ENCODE measurements around the gene ABCA3. TPM values are rescaled to one million over a fixed set of nuclear protein-coding genes. Genes with fewer than 3 reads are reported as not detected.
"Not testable (repeated sequence)": the region's sequence is repeated elsewhere in the genome, so short reads cannot be mapped to it uniquely, and the experiment has no call there.

ABCA3 gene
- polyA plus RNA-seq, 3 donors = 6.6 to 7.8 (median 7.5) TPM

DNA sequence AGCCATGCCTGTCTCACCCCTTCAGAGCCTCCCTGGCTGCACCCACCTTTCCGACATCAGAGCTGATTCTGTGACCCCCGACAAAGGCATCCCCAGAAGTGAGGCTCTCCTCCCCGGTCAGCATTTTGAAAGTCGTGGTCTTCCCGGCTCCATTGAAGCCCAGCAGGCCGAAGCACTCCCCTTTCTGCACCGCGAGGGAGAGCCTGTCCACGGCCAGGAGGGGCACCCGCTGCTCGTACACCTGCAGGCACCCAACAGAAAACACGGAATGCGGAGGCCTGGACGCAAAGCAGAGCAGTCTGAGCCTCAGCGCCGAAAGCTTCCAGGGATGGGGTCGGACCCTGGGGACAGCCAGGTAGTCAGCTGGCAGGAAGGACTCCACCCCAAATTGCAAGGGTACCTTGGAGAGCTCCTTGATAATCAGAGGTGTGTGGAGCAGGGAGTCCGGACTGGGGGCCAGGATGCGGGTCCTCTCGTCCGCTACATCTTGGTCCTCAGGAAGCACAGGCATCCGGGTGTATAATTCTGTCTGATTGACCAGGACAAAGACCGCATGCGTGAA, 59.5 kb downstream of the ABCA3 start:
- DNase-seq = no peak

DNA sequence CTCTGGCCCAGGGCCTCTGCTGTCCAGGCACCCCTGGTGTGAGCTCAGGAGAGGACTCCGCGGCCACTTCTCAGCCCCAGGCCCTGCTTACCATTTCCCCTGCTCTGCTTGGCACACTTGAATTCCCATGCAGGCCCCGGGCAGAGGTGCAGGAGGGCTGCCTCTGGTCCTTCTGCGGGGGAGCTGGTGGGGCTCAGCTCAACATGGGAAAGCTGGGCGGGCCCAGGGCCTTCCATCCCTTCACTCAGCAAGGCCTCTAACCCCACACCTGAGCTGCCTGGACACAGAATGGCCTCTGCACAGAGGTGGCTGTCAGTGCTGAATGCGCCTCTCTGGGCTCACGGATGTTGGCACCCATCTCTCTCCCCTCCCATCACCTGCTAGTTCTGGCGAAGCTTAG, 60.1 kb downstream of the ABCA3 start:
- DNase-seq = no peak

DNA sequence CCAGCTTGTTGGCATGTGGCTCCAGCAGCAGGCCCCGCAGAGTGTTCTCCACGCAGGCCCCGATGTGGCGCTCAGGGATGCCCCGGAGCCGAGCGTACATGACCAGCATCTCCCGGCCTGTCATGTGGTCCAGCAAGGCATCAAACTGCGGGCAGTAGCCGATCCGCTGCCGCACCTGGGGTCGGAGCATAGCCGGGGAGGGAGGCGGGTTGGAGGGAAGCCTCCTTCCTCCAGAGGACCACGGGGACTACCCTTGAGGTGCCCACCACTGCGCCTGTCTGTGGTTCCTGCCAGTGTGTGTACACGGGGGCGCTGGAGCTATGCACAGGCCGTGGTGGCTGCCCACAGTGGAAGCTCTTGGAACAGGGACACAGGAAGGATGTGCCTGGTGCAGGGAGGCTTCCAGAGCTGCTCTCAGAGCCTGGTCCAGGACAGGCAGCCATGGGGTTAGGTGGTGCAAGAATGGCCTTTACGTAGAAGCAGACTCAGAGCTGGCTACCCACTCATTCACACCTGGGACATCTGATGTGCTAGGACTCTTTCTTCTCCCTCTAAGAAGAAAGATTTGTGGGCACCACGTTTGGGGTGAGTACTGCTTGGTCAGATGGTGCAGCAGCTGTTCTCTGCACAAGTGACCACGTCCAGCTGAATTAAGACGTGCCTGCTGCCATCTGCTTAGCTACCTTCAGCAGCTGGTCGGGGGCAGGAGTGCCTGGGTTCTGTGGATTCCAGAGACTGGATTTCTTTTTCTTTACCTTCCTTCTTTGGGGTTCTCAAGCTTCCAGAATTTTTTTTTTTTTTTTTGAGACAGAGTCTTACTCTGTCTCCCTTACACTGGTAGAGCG, 61.4 kb downstream of the ABCA3 start:
- no peak for DNase-seq

DNA sequence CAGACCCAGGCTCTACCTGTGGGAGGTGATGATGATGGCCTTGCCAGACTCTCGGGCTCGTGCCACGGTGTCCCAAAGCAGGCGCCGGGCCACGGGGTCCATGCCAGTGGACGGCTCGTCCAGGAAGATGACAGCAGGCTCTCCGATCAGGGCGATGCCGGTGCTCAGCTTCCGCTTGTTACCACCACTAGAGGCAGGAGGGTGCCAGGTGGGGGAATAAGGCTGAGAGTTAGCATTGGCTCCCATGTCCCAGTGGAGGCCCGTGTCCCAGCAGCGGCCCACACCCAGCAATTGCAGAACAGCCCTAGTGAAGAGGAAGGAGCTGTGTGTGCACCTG, 62.3 kb downstream of the ABCA3 start:
- DNase-seq = no peak

DNA sequence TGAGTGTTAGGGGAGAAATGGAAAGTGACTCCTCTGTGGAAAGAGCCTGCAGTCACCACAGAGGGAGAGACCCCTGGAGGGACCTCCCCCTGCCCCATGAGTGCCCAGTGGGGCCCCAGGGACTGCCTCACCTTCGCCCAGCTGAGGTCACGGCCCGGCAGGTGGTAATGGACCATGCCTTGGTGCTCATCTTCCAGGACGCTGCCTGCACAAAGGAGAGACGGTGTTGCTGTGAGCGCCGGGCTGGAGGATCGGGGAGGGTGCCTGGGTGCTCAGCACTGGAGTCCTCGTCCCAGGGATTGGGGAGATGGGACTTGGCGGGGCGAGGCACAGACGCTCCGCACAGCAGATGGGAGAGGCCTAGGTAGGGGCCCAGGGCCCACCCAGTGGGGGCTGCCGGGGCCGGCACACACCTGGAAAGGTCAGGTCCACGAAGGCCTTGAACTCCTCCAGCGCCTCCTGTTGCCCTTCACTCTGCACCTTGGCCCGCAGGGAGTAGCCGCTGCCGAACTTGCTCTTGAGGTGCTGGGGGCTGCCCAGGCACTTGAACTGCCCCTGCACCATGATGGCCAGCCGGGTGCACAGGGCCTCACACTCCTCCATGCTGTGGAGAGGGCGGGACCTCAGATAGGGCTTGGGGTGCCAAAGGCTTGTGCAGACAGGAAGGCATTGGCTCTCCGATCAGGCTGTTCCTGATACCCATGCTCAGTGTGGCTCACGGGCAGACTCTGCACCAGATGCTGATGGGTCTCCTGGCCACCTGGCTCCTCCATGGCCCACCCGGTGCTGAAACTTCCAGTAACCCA, 62.9 kb downstream of the ABCA3 start:
- no peak for DNase-seq

DNA sequence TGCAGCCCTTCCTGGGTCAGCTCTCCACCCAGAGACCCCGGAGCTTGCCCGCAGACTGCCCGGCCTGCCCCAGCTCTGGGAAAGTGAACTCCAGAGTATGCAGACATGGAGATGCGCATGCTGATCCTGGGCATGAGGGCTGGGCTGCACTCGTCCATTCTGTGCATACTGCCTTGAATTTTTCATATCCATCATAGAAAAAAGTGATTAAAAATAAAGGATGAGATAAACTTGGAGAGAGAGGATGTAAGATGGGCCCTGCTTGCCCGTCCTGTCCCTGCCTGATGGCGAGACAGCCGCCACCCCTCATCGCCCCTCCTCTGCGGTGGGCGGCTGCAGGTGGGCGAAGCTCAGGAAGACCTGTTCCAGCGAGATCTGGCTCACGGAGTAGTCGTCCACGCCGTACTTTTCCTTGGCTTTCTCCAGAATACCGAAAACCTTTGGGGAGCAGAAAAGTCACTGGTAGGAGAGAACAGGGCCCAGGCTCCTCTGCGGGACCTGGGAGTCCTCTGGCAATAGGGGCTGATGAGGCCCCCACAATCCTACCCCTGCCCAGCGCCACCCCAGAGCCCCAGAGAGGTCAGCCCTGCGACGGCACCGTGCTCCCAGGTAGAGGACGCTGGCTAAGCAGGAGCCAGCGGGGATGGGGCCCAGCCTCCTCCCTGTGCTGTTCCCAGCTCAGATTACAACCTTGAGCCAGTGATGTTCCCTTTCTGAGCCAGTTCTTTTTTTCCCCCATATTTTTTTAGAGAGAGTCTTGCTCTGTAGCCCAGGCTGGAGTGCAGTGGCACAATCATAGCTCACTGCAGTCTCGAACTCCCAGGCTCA, 63.9 kb downstream of the ABCA3 start:
- no peak for DNase-seq

DNA sequence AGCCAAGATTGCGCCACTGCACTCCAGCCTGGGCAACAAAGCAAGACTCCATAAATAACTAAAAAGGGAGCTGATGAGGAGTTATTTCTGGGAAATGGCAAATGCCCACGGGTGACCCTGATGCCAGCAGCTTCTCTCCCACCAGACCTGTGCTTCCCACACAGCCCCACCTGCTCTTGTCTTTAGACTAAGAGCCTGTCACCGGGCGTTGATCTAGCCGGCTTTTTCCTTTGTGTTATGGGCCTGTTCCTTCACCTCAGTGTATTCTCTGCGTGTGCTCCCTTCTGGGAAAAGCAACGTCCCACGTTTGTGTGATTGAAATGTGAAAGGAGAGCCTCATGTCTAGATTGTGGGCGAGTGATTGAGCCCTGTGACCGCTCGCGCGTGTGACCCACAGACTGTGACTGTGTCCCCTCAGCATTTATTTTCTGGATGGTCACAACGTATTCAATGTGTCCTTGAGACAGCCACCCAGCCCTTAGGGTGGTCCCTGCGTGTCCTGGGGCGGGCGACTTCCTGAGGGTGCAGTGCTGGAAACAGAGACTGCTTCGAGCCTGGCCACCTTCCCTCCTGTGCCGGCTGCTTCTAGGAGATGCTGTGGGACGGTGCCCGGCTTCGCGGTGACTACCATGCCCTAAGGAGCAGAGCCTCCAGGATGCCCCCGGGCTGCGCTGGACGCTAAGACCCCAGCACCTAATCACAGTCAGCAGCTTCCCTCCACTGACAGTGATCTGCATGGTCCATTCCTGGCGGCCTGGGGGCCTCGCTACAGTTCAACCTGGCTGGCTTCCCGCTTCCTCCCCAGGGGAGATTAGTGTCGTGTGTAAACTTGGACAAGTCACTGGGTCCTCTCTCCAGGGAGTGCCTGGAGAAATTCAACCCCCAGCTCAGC, 64.8 kb downstream of the ABCA3 start:
- no peak for DNase-seq

DNA sequence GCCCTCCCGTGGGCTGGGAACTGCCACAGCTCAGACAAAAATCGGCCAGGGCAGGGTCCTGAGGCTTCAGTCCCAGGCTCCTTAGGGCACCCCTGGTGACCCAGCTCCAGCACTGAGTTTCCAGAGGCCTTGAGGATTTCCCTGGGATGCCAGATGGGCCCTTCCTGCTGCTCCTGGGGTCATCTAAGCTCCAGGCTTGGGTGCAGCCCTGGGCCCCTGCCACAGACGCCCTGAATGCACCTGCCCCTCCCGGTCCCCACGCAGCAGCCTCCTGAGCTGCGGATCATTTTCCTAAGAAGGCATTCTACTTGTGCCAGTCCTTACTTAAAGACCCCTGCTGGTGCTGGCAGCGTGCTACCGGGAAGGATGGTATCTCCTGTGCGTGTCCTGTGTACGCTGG, 66.6 kb downstream of the ABCA3 start:
- no peak for DNase-seq

DNA sequence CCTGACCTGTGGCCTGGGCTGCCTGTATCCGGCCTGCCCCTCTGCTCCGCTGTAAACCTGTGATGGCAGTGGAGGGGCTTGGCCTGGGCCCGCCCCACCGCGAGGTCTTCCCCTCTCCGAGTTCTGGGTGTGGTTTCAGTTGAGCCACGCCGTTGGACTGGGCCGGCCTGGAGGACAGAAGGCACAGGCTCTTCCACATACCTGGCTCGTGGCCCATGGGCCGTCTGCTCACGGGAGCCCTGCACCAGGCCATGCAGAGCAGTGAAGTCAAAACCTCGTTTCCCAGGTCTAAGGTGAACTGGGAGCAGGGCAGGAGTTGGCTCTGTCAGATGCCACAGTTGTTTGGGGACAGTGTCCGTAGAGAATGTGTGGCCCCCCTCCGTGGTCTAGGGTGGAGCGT, 67.0 kb downstream of the ABCA3 start:
- DNase-seq = no peak

DNA sequence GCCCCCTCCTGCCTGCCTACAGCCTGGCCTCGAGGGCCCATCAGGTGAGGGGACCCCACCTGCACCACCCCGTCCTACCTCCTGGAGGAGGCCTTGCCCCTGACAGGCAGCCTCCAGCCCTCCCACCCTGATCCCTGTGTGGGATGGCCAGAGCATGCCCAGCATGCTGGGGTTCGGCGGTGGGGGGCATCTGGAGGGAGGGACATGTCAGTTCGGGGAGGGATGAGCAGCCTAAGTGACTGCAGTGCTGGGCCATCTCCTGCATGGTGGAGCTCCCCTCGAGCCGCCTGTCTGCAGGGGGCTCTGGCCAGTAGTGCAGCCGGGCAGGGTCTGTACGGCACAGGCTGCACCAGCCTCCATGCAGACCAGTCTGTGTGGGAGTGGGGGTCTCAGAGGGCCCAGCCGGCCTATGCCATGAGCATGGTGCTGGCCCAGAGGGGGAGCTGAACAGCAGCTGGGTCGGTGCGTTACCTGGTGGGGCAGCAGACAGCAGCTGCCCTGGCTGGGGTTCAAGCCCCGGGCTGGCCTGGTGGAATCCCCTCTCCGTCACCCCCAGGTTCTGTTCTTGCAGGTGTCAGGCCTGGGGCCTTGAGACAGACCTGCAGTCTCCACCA, 68.6 kb downstream of the ABCA3 start:
- DNase-seq = no peak

DNA sequence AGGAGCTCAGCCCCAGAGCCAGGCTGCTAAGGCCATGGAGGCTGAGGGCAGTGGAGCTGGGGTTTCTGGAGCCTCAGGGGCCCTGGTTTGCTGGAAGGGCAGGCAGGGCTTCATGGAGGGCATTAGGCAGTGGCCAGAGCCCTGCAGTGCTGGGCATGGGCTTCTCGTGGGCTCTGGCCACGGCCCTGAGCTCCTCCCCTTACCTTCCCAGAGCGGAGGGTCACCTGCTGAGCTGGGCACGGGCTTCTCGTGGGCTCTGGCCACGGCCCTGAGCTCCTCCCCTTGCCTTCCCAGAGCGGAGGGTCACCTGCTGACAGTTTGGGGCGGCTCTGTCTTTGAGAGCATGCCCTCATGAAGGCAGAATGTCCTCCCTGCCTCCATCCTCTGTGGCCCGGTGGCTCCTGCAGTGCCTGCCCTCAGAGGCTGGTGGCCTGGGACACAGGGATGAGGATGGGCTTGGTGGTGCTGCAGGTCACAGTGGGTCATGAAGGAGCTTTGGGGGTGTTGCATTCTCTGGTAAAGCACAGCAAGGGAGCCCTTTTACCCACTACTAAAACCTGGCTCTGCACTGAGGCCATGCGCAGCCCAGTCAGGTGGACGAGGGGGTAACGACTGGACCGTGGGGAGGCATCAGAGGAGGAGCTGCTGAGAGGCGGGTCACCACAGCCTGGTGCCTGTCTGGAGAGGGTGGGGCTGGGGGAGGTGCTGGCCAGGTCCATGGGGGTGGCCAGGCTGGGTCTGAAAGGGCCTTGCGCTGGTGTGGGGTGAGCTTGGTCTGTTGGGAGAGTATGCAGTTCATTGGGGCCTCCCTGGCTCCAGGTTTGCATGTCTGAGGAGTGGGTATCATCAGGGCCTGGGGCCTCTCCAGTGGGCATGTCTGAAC, 69.7 kb downstream of the ABCA3 start:
- no peak for DNase-seq

DNA sequence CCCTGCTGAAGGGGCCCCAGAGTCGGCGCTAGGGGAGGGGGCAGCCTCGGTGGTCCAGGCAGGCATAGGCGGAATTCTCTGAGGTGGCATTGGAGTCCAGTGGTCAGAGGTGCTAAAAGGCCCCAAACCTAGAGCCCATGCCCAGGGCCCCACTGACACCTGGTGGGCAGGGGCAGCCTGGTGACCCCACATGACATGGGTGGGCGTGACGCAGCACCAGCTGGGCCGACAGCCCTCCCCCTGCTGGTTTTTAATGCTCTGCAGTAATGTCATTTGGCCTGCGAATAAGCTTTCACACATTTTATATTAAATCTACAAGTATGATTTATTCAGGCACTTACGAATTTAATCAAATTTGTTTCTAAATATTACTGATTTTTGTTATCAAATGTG, 70.5 kb downstream of the ABCA3 start:
- no peak for DNase-seq

DNA sequence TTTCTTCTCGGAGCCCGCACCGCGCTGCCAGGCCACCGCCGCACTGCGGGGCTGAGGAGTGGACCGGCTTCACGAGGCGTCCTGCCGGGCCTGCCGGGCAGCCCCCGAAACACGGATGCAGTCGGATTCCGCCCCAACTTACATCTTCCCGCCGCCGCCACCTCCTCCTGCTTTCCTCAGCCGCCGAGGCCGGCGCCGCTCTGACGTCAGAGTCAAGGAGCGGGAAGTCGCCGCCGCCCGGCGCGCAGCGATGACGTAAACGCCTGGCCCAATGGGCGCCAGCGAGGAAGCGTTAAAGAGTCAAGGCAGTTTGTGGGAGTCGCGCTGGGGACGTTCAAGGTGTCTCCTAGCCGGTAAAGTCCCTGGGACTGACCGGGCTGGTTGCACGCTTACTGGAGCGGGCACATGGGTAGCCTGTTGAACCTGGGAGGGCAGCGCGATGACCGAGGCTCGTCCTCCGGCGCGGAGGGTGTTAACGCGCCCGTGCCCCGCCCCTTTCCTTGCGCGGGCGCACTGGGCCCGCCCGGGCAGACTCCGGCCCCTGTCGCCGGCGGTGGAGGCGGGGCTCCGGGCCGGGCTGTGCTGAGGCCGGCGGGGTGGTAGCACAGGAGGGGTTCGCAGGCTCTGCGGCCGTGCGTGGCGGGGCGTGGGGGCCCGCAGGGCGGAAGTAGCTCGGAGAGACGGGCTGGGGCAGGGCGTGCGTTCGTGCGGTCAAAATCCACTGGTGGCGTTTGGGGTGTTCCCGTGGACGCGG, 72.4 kb downstream of the ABCA3 start, which contains the start of gene RNPS1:
TSS of gene RNPS1 (minus strand) at position 214 of the 754 bp plus-strand sequence. CDS start 3,483 bp downstream, outside the sequence.
- peak; percentile 97 for DNase-seq

DNA sequence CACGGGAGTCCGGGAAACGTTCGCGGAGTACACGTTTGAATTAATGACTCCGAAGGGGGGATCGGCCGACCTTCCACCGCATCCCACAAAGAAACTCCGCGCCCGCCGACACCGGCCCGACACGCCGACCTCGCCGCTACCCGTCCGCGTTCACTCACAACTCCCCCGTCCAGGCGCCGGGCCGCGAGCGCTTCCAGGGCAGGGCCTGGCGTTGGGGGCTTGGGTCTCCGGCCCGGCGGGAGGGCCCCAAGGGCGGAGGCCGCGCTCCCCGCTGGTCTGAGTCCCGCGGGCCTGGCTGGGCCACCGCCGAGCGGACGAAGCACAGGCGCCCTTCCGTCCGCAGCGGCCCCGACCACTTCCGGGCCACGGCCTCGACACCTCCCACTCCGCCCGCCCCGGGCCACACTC, 73.0 kb downstream of the ABCA3 start:
- not testable (repeated sequence) for DNase-seq

DNA sequence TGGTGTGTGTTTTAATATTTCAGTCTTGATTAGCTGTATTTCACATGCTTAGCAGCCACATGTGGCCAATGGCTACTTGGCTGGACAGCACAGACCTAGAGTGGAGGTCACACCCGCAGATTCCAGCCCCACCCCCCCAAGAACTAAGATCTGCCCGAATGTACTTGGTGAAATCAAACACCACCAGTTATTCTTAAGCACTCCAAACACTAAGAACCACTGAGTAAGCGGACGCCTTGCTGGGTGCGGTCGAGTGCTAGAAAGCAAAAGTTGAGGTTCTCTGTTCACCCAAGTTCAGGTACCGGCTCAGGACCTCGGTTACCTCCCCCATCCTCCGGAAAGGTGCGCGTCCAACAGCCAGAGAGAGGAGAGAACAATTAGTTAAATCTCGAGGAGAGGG, 73.6 kb downstream of the ABCA3 start:
- DNase-seq = not testable (repeated sequence)

DNA sequence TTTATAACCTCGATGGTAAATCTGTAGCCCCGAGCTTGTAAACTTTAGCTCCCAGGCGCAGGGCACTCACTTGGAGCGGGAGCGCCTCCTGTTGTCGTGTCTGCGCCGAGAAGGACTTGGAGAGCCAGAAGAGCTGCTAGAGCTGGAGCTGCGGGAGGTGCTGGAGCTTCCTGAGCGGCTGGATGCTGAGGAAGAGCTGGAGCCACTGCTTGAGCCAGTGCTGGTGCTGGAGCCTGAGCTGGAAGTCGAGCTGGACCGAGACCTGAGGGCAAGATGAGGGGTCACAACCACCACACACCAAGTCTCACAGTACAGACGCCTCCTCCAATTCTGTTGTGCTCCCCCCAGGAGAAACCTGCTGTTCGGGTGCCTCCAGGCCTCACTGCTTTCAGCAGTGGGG, 77.5 kb downstream of the ABCA3 start:
- DNase-seq = not testable (repeated sequence)

DNA sequence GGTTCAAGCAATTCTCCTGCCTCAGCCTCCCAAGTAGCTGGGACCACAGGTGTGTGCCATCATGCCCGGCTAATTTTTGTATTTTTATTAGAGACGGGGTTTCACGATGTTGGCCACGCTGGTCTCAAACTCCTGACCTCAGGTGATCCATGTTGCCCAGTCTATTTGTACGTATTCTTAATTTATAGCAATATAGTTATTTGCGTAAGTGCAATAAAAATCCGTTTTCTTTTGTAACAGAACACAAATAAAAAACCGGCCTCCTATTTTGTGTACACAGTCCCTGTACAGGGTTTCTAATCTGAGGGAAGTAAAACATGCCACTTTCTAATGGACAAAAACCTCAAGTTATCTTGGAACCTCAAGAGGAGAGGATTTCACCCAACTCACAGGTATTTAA, 80.3 kb downstream of the ABCA3 start:
- DNase-seq = no peak

DNA sequence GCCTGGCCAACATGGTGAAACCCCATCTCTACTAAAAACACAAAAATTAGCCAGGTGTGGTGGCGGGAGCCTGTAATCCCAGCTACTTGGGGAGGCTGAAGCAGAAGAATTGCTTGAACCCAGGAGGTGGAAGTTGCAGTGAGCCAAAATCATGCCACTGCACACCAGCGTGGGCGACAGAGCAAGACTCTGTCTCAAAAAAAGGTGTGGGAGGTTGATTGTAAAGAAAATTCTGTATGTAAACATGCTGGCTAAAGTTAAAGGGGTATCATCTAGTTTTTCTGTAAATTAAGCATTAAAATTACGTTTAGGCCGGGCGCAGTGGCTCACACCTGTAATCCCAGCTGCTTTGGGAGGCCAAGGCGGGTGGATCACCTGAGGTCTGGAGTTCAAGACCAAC, 82.0 kb downstream of the ABCA3 start:
- not testable (repeated sequence) for DNase-seq

DNA sequence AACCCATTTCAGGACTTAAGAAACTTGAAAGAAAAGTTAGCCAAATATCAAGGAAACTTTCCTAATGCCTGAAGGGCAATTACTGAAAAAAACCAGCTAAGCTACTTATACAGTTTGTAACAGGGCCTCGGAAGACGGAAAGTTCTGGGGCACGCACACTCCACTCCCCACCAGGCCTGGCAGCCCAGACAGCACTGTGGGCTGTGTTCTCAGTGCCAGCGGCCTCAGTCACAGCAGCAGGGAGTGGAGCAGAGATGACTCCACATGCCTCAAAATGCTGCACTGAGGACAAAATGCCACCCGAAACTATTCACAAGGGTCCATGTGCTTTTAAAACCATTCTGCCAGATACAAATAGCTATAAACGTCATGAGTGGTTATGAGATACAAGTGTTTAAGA, 82.8 kb downstream of the ABCA3 start:
- no peak for DNase-seq

All from renal pelvis (tissue), 4 donors.